ENCODE data around the gene BCAS3.

BCAS3 gene

GRCh38 chr17:61392679-61393078 is 715.0 kb downstream of the BCAS3 start:
- DNase-seq, result no peak

GRCh38 chr17:61393550-61393903 is 715.9 kb downstream of the BCAS3 start:
- no peak for DNase-seq

- DNase-seq, result no peak
These were observed 716.4 kb downstream of the BCAS3 start for GRCh38 chr17:61393904-61394629.

- DNase-seq, result no peak
These were observed 717.2 kb downstream of the BCAS3 start for GRCh38 chr17:61394630-61395408.

GRCh38 chr17:61395409-61395982 is 717.8 kb downstream of the BCAS3 start:
- DNase-seq, result no peak

GRCh38 chr17:61395983-61396585 is 718.4 kb downstream of the BCAS3 start:
- DNase-seq, result no peak

- DNase-seq, result no peak
These were observed 719.0 kb downstream of the BCAS3 start for GRCh38 chr17:61396586-61397085.

GRCh38 chr17:61397086-61397842 is 719.6 kb downstream of the BCAS3 start:
- no peak for DNase-seq

- no peak for DNase-seq
These were observed 721.1 kb downstream of the BCAS3 start for GRCh38 chr17:61398721-61399130.

- no peak for DNase-seq
These were observed 721.7 kb downstream of the BCAS3 start, which contains the start of gene TBX2 for GRCh38 chr17:61399131-61400065. TSS of gene TBX2 (plus strand) at chr17:61399843. CDS start at chr17:61400177, 334 bp downstream.

- DNase-seq, result no peak
These were observed 722.5 kb downstream of the BCAS3 start for GRCh38 chr17:61400066-61400716.

- DNase-seq, result no peak
These were observed 723.2 kb downstream of the BCAS3 start for GRCh38 chr17:61400717-61401388.

GRCh38 chr17:61401389-61402072 is 723.9 kb downstream of the BCAS3 start:
- DNase-seq, result no peak

GRCh38 chr17:61402073-61402541 is 724.5 kb downstream of the BCAS3 start:
- DNase-seq, result no peak

GRCh38 chr17:61402978-61403800 is 725.5 kb downstream of the BCAS3 start:
- no peak for DNase-seq

GRCh38 chr17:61403801-61404662 is 726.4 kb downstream of the BCAS3 start:
- no peak for DNase-seq

- no peak for DNase-seq
These were observed 726.9 kb downstream of the BCAS3 start for GRCh38 chr17:61404663-61404912.

Data from hippocampal formation (tissue), 2 donors.